ENCODE results near the gene PPP1R14D. TPM values are rescaled to one million over a fixed set of nuclear protein-coding genes. Genes with fewer than 3 reads are reported as not detected.
A peak's percentile ranks its signal among the peaks of the same experiment; 100 is the strongest.

Gene PPP1R14D
- polyA plus RNA-seq, 3 donors: 0.46 to 0.69 (median 0.50) TPM

DNA sequence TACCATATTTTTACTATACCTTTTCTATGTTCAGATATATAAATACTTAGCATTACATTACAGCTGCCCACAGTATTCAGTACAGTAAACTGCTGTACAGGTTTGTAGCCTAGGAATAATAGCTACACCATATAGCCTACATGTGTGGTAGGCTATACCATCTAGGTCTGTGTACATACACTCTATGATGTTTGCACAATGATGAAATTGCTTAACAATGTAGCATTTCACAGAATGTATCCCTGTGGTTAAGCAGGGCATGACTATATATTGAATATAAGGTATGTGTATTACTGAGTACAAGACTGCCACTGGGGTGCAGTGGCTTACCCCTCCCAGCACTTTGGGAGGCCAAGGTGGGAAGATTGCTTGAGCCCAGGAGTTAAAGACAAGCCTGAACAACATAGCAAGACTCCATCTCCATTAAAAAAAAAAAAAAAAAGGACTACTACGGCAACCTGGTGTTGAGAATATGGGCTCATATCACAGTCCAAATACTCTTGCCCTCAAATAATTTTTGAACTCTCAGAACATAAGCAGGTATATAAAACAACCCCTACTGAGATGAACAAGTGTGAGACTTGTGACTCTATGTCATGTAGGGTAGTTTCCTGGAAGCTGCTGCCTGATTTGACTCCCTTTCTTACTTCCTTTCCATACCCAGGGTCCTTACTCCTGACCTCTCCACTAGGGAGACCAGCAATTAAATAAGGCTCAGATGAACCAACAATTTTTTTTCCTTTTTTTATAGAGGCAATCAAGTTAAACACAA lies 4.8 kb downstream of the PPP1R14D start:
- DNase-seq: no peak

DNA sequence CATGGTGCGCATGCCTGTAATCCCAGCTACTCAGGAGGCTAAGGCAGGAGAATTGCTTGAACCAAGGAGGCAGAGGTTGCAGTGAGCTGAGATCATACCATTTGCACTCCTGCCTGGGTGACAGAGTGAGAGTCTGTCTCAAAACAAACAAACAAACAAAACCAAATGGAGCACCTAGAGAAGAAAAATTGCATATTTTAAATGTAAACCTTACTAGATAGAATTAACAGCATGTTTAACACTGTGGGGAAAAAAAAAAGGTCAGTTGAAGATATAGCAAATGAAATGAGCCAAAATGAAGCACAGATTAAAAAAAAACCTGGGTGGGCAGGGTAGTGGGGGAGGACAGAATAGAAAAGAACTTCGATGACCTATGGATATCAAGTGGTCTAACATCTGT lies 7.3 kb downstream of the PPP1R14D start:
- no peak for DNase-seq

DNA sequence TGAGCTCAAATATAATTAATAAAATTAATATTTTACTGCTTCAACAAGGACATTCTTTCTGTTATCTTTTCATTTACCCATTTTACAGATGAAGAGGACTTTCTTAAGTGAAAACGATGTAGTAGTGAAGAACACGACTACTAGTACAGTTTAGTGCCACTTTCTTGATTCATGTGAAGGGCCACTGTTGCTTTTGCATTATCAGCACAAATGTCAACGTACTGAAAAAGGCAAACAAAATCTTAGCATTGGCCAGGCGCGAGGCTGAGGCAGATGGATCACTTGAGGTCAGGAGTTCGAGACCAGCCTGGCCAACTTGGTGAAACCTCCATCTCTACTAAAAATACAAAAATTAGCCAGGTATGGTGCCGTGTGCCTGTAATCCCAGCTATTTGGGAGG lies 9.5 kb downstream of the PPP1R14D start:
- DNase-seq: no peak

DNA sequence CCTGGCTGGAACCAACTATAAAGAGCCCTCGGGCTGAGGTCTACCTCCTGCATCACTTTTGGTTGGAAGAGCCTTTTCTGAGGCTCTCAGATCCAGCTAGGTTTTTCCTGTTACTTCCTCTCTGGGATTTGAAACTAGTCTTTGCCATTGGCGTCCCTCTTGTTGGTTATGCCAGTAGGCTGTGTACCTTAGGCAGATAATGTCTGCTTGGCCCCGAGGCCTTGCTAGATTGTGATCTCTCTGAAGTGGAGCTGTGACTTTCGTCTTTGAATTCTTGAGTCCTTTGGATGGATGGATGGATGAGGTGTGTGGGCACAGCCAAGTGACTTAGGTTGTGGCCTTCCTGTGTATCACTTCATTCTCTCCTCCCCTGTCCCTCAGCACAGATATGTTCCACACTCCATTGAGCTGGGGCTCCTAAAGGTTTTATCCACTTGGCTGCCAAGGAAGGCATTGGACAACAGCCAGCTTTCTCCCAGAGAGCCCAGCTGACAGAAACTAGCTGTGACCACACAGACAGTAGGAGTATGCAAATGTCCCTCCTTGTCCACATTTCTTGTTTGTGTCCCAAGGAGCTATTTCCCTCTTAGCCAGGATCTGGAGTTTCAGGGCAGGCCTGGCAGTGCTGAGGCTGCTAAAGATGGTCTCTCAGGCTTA lies 13.3 kb downstream of the PPP1R14D start:
- DNase-seq: peak; percentile 46

DNA sequence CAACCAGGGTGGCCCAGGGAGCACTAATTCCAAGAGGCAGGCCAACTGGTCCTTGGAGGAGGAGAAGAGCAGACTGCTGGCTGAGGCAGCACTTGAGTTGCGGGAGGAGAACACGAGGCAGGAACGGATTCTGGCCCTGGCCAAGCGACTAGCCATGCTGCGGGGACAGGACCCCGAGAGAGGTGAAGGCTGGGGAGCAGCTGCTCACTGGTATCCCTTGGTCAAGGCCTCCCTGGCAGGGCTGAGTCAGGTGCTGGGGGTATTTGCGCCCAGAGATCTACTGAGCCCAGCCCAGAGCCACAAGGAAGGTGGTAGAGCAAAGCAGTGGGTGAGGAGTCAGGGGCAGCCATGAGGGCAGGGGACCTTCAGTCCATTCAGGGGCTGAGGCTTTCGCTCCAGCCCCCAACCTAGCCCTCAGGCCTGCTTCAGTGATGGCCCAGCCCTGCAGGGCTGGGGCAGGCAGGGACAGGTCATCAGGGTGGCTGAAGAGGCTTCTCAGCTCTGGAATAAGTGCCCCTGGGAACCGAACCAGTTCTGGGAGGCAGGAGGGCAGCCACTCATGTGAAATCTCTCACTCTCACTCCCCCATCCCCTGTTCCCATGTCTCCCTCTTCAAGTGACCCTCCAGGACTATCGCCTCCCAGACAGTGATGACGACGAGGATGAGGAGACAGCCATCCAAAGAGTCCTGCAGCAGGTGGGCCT lies 15.6 kb downstream of the PPP1R14D start:
- DNase-seq: no peak

DNA sequence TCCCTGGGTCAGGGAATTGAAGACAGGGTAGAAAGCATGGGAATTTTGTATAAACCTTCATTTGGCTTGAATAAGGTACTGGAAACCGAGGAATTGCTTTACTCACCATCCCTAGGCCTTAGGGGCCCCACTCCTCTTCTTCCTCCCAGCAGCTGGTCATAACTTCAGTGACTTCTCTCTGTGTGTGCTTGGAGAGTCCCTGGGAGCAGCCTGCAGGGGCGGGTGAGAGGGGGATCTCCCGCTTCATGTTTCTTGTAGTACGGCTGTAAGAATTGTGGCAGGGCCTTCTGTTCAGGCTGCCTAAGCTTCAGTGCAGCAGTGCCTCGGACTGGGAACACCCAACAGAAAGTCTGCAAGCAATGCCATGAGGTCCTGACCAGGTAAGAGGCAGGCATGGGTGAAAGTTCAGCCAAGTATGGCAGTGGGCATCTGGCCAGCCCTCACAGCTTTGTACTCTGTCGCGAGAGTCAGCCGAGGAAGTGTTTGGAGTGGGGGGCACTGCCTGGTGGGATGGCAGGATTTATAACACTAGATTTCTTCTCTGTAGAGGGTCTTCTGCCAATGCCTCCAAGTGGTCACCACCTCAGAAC lies 19.6 kb downstream of the PPP1R14D start:
- DNase-seq: no peak

DNA sequence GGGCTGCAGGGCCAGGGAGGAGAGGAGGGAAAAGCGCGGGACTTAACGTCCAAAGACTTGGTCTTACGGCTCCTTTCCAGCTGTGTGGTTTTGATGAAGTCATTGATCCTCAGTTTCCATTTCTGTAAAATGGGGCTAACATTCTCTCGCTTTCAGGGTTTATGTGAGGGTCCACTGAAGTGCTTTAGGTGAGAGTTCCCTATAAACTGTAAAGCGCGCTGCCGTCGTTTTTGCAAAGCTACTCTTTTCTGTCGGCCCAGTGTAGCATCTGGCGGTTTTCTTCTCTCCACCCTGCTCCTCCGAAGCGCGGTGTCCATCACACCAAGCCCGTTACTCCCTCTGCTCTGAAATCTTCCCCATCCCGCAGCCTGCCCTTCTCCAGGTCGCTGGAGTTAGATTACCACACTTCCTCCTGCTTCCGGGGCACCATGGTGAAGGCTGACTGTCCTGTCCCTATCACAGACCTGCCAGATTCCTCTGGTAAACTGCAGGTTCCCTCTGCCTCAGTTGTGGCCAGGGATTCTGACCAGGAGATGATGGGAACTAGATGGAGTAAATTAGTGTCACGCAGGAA lies 20.5 kb downstream of the PPP1R14D start:
- no peak for DNase-seq

DNA sequence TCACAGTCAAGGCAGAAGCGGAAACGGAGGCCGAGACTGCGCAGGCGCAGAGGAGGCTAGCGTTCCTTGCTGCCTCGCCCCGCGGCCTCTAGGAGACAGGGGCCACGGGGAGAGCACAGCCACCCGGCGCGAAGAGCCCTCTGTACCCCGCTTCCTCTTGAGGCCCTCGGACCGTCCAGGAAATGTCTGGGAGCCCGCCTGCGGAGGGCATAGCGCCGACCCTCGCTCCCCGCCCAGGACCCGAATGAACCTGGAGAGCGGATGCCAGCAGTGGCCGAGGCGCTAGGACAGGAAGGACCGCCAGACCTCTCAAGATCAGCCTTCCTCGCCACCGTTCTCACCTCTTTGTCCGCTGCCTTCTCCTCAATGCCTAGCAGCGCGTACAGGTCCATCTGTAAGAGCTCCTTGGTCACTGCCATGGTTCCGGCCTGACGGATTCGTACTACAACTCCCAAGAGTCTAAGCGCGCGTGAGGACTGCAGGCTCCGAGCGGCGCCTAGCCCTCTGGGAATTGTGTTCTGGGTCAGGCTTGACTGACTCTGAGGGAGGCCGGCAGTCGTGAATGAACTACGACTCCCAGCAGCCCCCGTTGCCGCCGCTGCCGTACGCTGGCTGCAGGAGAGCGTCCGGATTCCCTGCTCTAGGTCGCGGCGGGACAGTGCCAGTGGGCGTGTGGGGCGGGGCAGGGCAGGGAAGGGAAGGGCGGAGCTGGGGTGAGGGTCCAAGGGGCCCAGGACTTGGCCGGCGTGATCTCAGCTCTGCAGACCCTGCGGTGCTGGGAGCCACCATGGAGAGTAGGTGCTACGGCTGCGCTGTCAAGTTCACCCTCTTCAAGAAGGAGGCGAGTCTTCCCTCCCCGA lies 21.2 kb downstream of the PPP1R14D start, which contains the start of the genes DNAJC17 and ZFYVE19:
TSS of gene DNAJC17 (minus strand) at position 446 of the 860 bp plus-strand sequence. CDS start at position 419, 27 bp downstream.
TSS of gene ZFYVE19 (plus strand) at position 62 of the 860 bp plus-strand sequence. CDS start at position 563, 501 bp downstream.
- peak; percentile 98 for DNase-seq

DNA sequence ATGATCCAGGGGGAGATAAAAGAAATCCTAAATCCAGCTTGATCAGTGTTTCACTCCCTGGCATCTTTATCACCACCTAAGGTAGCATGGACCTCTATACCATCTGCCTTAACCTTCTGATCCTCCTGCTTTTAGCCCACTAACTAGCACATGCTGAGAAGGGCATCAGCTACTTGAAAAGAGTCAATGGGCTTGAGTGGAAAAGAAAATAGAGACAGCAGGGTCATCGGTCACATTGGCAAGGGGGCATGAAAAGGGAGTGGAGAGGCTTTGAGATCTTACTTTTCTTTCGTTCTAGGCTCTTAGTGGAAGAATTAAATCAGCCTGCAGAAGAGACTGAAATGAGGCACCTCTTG lies 21.9 kb downstream of the PPP1R14D start:
- DNase-seq: no peak

DNA sequence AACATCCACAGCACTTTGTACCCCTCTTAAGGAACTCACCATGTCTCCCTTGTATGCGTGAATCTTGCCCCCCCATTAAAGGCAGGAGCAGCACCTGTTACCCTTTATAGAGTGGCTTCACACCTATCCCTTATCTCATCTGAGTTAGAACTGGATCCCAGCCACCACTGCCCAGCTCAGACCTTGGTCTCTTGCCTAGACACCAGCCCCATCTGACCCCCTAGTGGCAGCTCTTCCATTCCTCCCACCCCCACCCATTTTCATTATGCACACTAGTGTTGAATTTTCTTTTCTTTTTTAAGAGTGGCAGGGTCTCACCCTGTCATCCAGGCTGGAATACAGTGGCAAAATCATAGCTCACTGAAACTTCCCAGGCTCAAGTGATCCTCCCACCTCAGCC lies 24.8 kb downstream of the PPP1R14D start:
- DNase-seq: no peak

DNA sequence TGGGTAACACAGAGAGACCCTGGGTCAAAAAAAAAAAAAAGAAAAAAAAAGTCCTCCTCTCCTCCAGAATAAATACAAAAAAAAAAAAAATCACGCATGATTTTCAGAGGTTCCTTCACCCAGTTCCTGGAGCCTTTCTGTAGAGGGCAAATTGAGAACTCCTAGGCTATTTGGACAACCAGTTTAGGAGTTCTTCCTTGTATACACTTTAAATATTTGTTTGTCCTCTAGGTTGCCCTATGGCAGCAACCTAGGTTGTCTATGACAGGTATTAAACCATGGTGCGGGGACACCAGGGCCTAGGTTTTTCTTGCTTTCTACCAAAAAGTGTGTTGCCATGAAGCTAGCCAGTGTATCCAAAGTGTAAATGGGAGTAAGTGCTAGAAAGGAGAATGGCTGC lies 25.4 kb downstream of the PPP1R14D start:
- no peak for DNase-seq

DNA sequence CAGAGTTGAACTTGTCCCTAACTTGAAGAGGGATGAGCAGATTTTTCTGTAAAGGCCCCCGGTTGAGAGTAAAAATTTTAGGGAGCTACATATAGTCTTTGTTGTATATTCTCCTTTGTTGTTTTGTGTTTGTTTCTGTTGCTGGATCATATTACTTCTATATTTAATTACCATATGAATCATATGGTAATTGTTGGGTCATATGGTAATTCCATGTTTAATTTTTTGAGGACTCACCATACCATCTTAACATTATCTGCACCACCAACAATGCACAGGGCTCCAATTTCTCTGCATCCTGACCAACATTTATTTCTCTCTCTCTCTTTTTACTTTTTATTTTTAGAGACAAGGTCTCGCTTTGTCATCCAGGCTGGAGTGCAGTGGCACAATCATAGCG lies 29.0 kb downstream of the PPP1R14D start:
- no peak for DNase-seq

DNA sequence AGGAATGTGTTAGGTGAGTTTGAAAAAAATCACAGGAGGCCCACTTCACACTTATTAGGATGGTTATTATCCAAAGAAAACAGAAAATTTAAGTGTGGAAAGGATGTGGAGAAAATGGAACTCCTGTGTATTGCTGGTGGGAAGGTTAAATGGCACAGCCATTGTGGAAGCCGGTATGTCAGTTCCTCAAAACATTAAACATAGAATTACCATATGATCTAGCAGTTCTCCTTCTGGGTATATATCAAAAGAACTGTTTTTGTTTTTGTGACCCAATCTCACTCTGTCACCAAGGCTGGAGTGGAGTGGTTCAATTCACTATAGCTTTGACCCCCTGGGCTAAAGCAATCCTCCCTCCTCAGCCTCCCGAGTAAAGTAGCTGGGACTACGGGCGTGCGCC lies 32.0 kb downstream of the PPP1R14D start:
- no peak for DNase-seq

DNA sequence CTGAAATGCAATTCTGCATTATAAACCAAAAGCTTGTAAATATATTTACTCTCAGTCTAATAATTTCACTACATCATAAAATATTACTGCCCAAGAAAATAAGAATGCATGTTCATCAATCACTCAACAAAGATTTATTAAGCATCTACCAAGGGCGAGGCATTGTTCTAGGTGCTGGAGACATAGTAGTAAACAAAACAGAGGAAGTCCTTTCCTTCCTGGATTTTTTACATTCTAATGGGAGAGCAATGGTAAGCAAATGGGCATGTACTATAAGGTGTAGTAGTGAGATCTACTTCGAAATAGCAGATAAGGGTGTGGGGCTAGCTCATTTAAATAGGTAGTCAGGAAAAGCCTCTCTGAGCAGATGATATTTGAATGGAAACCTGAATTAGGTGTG lies 32.5 kb downstream of the PPP1R14D start:
- DNase-seq: no peak

DNA sequence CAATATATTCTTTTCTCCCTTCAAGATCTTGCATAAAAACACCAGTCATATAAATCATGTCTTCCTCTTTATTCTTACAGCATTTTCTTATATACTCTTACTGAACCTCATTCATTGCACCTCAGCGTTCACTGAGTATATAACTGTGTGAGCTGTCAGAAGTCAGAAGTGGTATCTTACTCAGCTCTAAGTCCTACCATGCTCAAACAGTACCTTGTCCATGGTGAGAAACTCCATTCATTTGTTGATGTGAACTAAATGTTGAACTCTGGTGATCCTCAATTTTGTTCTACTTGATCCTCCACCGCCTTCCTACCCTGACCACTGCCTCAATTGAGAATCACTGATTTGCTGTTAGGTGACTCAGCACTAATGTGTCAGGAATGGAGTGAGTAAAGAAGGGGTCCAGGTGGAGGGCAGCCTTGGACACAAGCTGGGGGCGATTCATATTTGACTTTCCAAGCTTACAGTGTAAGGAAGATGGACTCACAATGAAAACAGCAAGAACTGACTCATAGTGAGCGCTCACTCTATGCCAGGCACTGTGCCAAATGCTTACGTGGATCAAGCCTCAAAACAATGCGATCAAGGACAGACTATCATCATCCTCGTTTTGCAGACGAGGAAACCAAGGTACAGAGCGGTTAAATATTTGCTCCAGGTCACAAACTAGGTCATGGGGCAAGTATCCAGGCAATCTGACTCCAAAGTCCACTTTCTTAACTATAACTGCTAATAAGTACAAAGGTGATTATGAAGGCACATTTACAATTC lies 35.1 kb downstream of the PPP1R14D start:
- no peak for DNase-seq

DNA sequence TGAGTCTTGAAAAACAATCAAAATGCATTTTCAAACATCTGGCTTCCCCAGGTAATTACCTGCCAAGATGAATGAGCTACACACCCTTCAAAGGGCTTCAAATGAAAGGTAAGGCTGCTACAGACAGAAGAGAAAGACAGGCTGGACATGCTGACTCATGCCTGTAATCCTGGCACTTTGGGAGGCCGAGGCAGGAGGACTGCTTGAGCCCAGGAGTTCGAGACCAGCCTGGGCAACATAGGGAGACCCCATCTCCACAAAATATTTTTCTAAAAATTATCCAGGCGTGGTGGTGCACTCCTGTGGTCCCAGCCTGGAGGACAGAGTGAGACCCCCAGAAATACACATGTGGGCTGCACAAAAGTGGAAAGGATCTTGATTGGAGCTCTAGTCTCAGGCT lies 36.1 kb downstream of the PPP1R14D start:
- DNase-seq: no peak

DNA sequence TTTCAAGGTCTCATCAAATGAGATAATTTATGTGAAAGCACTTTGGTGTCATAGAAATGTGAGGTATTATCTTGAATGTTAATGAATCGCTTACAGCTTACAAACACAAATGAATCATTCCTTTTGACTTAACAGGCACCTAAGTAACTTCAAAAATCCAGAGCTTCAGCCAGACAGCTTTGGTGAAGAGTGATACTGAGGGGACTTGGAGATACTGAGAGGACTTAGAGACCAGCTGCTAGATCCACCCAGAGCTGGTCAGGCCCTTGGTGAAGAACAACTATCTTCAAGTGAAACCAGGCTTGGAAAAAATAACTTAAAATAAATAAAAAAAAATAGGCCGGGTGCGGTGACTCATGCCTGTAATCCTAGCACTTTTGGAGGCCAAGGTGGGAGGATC lies 37.8 kb downstream of the PPP1R14D start:
- DNase-seq: no peak

DNA sequence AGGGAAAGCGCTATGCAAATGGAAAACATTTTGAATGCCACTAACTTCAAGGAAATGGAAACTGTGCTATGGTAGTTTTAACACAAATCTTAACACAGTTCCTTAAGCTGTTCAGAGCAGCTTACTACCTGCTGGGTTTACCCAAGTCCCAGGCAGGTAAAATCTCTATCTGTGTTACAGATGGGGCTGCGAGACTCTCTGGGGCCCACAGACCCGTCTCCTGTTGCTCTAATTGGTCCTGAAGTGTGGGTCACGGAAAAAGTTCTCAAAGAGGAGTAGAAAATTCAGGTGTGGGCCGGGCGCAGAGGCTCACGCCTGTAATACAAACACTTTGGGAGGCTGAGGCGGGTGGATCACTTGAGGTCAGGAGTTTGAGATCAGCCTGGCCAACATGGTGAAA lies 38.5 kb downstream of the PPP1R14D start:
- DNase-seq: no peak

DNA sequence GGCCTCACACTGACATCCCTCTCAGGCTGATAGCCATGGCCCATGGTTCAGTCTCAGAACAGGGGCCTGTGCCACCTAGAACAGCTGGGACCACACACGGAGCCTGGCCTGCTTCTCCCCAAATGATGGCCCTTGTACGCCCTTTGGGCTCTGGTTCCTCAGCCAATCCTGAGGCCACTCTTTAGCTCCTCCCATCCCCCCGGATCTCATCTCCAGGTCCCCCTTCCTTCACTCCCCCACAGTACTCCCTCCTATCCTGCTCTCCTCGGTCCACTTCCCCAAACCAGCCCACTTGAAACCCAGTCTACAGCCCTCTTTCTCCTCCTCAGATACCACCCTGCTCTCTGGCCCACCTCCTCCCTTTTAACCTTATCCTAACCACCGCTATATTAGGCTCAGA lies 39.4 kb downstream of the PPP1R14D start:
- DNase-seq: no peak

DNA sequence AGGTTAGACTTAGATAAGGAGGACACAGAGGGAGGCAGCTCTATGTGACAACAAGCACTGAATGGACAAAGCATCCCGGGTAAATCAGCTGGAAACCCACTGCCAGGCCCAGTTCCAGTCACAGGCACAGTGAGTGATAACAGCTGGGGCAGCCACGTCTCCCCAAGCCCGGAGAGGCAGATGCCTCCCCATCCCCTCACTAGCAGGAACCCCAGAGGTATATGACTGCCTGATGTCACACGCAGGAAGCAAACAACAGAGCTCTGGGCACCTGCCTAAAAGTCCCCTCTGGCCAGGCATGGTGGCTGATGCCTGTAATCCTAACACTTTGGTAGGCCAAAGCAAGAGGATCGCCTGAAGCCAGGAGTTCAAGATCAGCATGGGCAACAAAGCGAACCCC lies 40.5 kb downstream of the PPP1R14D start:
- no peak for DNase-seq

All from renal pelvis (tissue), 4 donors.